K562 (cell line): ENCODE data around the gene AKT1S1. TPM values are rescaled to one million over a fixed set of nuclear protein-coding genes. Genes with fewer than 3 reads are reported as not detected.

Experiments
- HCFC1 ChIP-seq: IDR thresholded peaks from 2 replicates; pipeline ENCODE4 v1.6.1; 2012; ENCODE audit warnings: low read depth, low read length, improper control_type of control experiment
- MXI1 ChIP-seq: IDR thresholded peaks from 2 replicates; pipeline ENCODE4 v1.6.1; 2011; ENCODE audit warnings: low read depth, mild to moderate bottlenecking, improper control_type of control experiment, low read length
- NR2C2 ChIP-seq, 2 experiments: fragments of 200-800 bp in 1 of 2; sonication (Bioruptor generic) in 1 of 2; sonication (generic) in 1 of 2; formaldehyde crosslinking in 1 of 2; IDR thresholded peaks; 2 replicates each; pipeline versions ENCODE4 v1.6.1 to v1.8.0; 2016 to 2022; ENCODE audit warnings: mild to moderate bottlenecking in 1 of 2, missing compliant biosample characterization in 1 of 2, missing genetic modification characterization in 1 of 2, missing genetic modification reagents in 1 of 2
- NRF1 ChIP-seq, 2 experiments: fragments of 450-650 bp; IDR thresholded peaks in 1 of 2; conservative IDR thresholded peaks in 1 of 2; 2 replicates each; pipeline ENCODE4 v1.6.1; 2014; ENCODE audit warnings: mild to moderate bottlenecking in 2 of 2
- PHB ChIP-seq: fragments of 250-450 bp; sonication (Bioruptor Pico); IDR thresholded peaks from 2 replicates; pipeline ENCODE4 v1.5.0; 2021
- TAL1 ChIP-seq: fragments of 450-650 bp; IDR thresholded peaks from 2 replicates; pipeline ENCODE4 v1.6.1; 2016; ENCODE audit warnings: mild to moderate bottlenecking
- THAP7 ChIP-seq: fragments of 250-450 bp; sonication (Bioruptor Pico); IDR thresholded peaks from 2 replicates; pipeline ENCODE4 v1.5.0; 2021
- TRIM28 ChIP-seq: fragments of 450-650 bp; IDR thresholded peaks from 2 replicates; pipeline ENCODE4 v1.6.1; 2017
- ZNF12 ChIP-seq: sonication (generic); formaldehyde crosslinking; IDR thresholded peaks from 2 replicates; pipeline ENCODE4 v1.4.0; 2020; ENCODE audit warnings: mild to moderate bottlenecking, missing genetic modification reagents
- ZNF407 ChIP-seq: fragments of 450-650 bp; IDR thresholded peaks from 2 replicates; pipeline ENCODE4 v1.6.1; 2016; ENCODE audit warnings: low read depth
- ZNF57 ChIP-seq: fragments of 450-650 bp; formaldehyde crosslinking; IDR thresholded peaks from 2 replicates; pipeline ENCODE4 v1.4.0; 2020; ENCODE audit warnings: mild to moderate bottlenecking, moderate library complexity
- polyA plus RNA-seq, 8 experiments: library from polyadenylated mRNA; depleted of rRNA in 4 of 8; stranded (reverse) in 5 of 8; unstranded in 3 of 8; fragments of >200 nt; fragmentation: Nextera tagmentation in 2 of 8; fragmentation: Illumina TruSeq in 1 of 8; extraction: Ambion mirVana in 2 of 8; extraction: Trizol in 1 of 8; gene quantifications; 2 replicates each; pipeline versions ENCODE4 v1.2.1 to v1.2.3, GENCODE V29; 2011 to 2014; ENCODE audit warnings: inconsistent platforms in 1 of 8, missing spikeins in 1 of 8
- total RNA-seq, 7 experiments: library from RNA; depleted of rRNA in 6 of 7; stranded (reverse); fragments of >200 nt in 6 of 7; fragmentation: Illumina TruSeq in 2 of 7; extraction: Trizol in 2 of 7; gene quantifications; 2 replicates each; pipeline versions ENCODE4 v1.2.1 to v1.2.3, GENCODE V29; 2011 to 2021; ENCODE audit warnings: low replicate concordance in 1 of 7
- TF ChIP-seq, protein P1 (sequence below): sonication (generic); formaldehyde crosslinking; IDR thresholded peaks from 2 replicates; pipeline ENCODE4 v1.8.1; 2023; ENCODE audit warnings: missing genetic modification reagents, mild to moderate bottlenecking, borderline replicate concordance

AKT1S1 gene
- total and polyA plus RNA-seq, 9 of the 15 experiments (the other 6 are each of a cell fraction or from before 2014, with no cell fraction given): 1.2 to 50.3 (median 17.1) TPM

GRCh38 chr19:49847731-49848696 lies 29.1 kb downstream of the AKT1S1 start (continued):
- TF ChIP-seq THAP7 (CRISPR knock-in tag) (no peak), TRIM28 (no peak), ZNF407 (no peak), HCFC1 (no peak), ZNF12 (CRISPR knock-in tag) (no peak), ZNF57 (no peak), NR2C2 (CRISPR knock-in tag; IDR thresholded peaks at IDR 0.05) (no peak), NR2C2 (tag; IDR thresholded peaks at IDR 0.05) (0 out of 2 replicates have a peak, but pooled peaks have one; percentile 6), MXI1 (no peak), PHB (CRISPR knock-in tag) (no peak), NRF1 (conservative IDR thresholded peaks at IDR 0.05 in 1 of 2, IDR thresholded peaks at IDR 0.05 in 1 of 2) (peak in 1 of 2 experiments; percentile 20; a peak in 1 of 4 replicates), TAL1 (no peak)
- TF ChIP-seq, protein P1, sequence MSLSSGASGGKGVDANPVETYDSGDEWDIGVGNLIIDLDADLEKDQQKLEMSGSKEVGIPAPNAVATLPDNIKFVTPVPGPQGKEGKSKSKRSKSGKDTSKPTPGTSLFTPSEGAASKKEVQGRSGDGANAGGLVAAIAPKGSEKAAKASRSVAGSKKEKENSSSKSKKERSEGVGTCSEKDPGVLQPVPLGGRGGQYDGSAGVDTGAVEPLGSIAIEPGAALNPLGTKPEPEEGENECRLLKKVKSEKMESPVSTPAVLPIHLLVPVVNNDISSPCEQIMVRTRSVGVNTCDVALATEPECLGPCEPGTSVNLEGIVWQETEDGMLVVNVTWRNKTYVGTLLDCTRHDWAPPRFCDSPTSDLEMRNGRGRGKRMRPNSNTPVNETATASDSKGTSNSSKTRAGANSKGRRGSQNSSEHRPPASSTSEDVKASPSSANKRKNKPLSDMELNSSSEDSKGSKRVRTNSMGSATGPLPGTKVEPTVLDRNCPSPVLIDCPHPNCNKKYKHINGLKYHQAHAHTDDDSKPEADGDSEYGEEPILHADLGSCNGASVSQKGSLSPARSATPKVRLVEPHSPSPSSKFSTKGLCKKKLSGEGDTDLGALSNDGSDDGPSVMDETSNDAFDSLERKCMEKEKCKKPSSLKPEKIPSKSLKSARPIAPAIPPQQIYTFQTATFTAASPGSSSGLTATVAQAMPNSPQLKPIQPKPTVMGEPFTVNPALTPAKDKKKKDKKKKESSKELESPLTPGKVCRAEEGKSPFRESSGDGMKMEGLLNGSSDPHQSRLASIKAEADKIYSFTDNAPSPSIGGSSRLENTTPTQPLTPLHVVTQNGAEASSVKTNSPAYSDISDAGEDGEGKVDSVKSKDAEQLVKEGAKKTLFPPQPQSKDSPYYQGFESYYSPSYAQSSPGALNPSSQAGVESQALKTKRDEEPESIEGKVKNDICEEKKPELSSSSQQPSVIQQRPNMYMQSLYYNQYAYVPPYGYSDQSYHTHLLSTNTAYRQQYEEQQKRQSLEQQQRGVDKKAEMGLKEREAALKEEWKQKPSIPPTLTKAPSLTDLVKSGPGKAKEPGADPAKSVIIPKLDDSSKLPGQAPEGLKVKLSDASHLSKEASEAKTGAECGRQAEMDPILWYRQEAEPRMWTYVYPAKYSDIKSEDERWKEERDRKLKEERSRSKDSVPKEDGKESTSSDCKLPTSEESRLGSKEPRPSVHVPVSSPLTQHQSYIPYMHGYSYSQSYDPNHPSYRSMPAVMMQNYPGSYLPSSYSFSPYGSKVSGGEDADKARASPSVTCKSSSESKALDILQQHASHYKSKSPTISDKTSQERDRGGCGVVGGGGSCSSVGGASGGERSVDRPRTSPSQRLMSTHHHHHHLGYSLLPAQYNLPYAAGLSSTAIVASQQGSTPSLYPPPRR (CRISPR knock-in tag): no peak
